Activated CD4-positive, alpha-beta T cell treated with anti-CD3 and anti-CD28 coated beads, Interleukin-2, amount 10 ng/mL, durations not matched to agents 24 days and 14 days (primary cell): ENCODE results near the gene PIK3CD. TPM values are rescaled to one million over a fixed set of nuclear protein-coding genes. Genes with fewer than 3 reads are reported as not detected.

Experiments
- DNase-seq: peaks from one replicate; pipeline ENCODE4 v3.0.0; 2022
- H3K27ac Mint-ChIP-seq: one replicate; pipeline ENCODE4 v1.8.0; 2022; ENCODE audit warnings: mild to moderate bottlenecking, mixed read lengths
- H3K27me3 Mint-ChIP-seq: one replicate; pipeline ENCODE4 v1.8.0; 2022; ENCODE audit warnings: mixed read lengths
- H3K36me3 Mint-ChIP-seq: one replicate; pipeline ENCODE4 v1.8.0; 2022; ENCODE audit warnings: low read depth, mild to moderate bottlenecking, mixed read lengths
- H3K4me1 Mint-ChIP-seq: one replicate; pipeline ENCODE4 v1.8.0; 2021; ENCODE audit warnings: mixed read lengths
- H3K4me3 Mint-ChIP-seq: one replicate; pipeline ENCODE4 v1.8.0; 2022; ENCODE audit warnings: mild to moderate bottlenecking, moderate library complexity, mixed read lengths
- H3K9me3 Mint-ChIP-seq: one replicate; pipeline ENCODE4 v1.8.0; 2021; ENCODE audit warnings: mixed read lengths
- intact Hi-C: fragments of 100-400 bp; cut with micrococcal nuclease; formaldehyde crosslinking; loops from one replicate; pipeline ENCODE4 v1.15.1; 2023
- total RNA-seq: library from RNA; stranded (reverse); gene quantifications from 2 replicates; pipeline ENCODE4 v1.2.3, GENCODE V29; 2022

Gene PIK3CD
- total RNA-seq: 233 TPM in 2 replicates

- Mint-ChIP-seq H3K9me3 (no peaks in the 10 kb centered on the region), H3K4me1 (peaks cover 46% of the 10 kb centered on the region), H3K27ac (peak within 1 kb of the TSS; percentile 99), H3K4me3 (peak within 1 kb of the TSS; percentile 98), H3K27me3 (no peaks in the 10 kb centered on the region), H3K36me3 (peaks cover 32% of the 10 kb centered on the region)
- DNase-seq: peak; percentile 84
- intact Hi-C loops: loop anchor here (2.0 kb wide), 1 partner anchor 65 kb away; no protein-coding TSS in a partner anchor
These were observed at the start of gene PIK3CD for GRCh38 chr1:9651565-9652378. PIK3CD (plus strand) TSS chr1:9651731; CDS start chr1:9710456, 58,725 bp downstream.

GRCh38 chr1:9601942-9602793 is 49.4 kb upstream of the PIK3CD start:
- intact Hi-C loops: no loop called here
- Mint-ChIP-seq H3K27me3 (no peaks in the 10 kb centered on the region), H3K9me3 (no peaks in the 10 kb centered on the region), H3K36me3 (peaks cover 15% of the 10 kb centered on the region), H3K27ac (no peak overlapping the region), H3K4me1 (no peaks in the 10 kb centered on the region), H3K4me3 (no peak overlapping the region)
- DNase-seq: no peak

GRCh38 chr1:9602794-9603167 is 48.8 kb upstream of the PIK3CD start:
- H3K4me1 Mint-ChIP-seq: no peaks in the 10 kb centered on the region
- H3K9me3 Mint-ChIP-seq: no peaks in the 10 kb centered on the region
- DNase-seq: no peak
- peaks cover 15% of the 10 kb centered on the region for H3K36me3 Mint-ChIP-seq
- H3K27me3 Mint-ChIP-seq: no peaks in the 10 kb centered on the region
- no peak overlapping the region for H3K4me3 Mint-ChIP-seq
- intact Hi-C loops: no loop called here
- no peak overlapping the region for H3K27ac Mint-ChIP-seq

- Mint-ChIP-seq H3K4me1 (no peaks in the 10 kb centered on the region), H3K27me3 (no peaks in the 10 kb centered on the region), H3K36me3 (peaks cover 13% of the 10 kb centered on the region), H3K27ac (no peak overlapping the region), H3K9me3 (no peaks in the 10 kb centered on the region), H3K4me3 (no peak overlapping the region)
- no peak for DNase-seq
- intact Hi-C loops: no loop called here
These were observed 48.2 kb upstream of the PIK3CD start for GRCh38 chr1:9603307-9603706.

GRCh38 chr1:9603766-9604753 is 47.5 kb upstream of the PIK3CD start:
- Mint-ChIP-seq H3K4me3 (no peak overlapping the region), H3K36me3 (peaks cover 13% of the 10 kb centered on the region), H3K9me3 (no peaks in the 10 kb centered on the region), H3K27me3 (no peaks in the 10 kb centered on the region), H3K4me1 (no peaks in the 10 kb centered on the region), H3K27ac (no peak overlapping the region)
- no peak for DNase-seq
- intact Hi-C loops: no loop called here

- no peak overlapping the region for H3K4me3 Mint-ChIP-seq
- intact Hi-C loops: no loop called here
These were observed 46.7 kb upstream of the PIK3CD start for GRCh38 chr1:9604836-9605235.

GRCh38 chr1:9605946-9606455 is 45.5 kb upstream of the PIK3CD start:
- no peak for DNase-seq
- no peak overlapping the region for H3K27ac Mint-ChIP-seq
- peaks cover 5% of the 10 kb centered on the region for H3K36me3 Mint-ChIP-seq
- no peaks in the 10 kb centered on the region for H3K4me1 Mint-ChIP-seq
- intact Hi-C loops: no loop called here
- H3K4me3 Mint-ChIP-seq: no peak overlapping the region
- H3K9me3 Mint-ChIP-seq: no peaks in the 10 kb centered on the region
- no peaks in the 10 kb centered on the region for H3K27me3 Mint-ChIP-seq

More at GRCh38 chr1:9604836-9605235, 46.7 kb upstream of the PIK3CD start:
- no peak overlapping the region for H3K27ac Mint-ChIP-seq
- H3K4me1 Mint-ChIP-seq: no peaks in the 10 kb centered on the region
- peaks cover 8% of the 10 kb centered on the region for H3K36me3 Mint-ChIP-seq
- no peaks in the 10 kb centered on the region for H3K9me3 Mint-ChIP-seq
- H3K27me3 Mint-ChIP-seq: no peaks in the 10 kb centered on the region
- no peak for DNase-seq

- Mint-ChIP-seq H3K9me3 (no peaks in the 10 kb centered on the region), H3K27ac (no peak overlapping the region), H3K36me3 (peaks cover 6% of the 10 kb centered on the region), H3K4me1 (no peaks in the 10 kb centered on the region), H3K4me3 (no peak overlapping the region), H3K27me3 (no peaks in the 10 kb centered on the region)
- intact Hi-C loops: no loop called here
- DNase-seq: no peak
These were observed 45.1 kb upstream of the PIK3CD start for GRCh38 chr1:9606458-9606857.

- Mint-ChIP-seq H3K27ac (no peak overlapping the region), H3K27me3 (no peaks in the 10 kb centered on the region), H3K9me3 (no peaks in the 10 kb centered on the region), H3K36me3 (peaks cover 7% of the 10 kb centered on the region), H3K4me3 (no peak overlapping the region), H3K4me1 (no peaks in the 10 kb centered on the region)
- intact Hi-C loops: no loop called here
- no peak for DNase-seq
These were observed 44.6 kb upstream of the PIK3CD start for GRCh38 chr1:9606948-9607347.

- Mint-ChIP-seq H3K4me1 (no peaks in the 10 kb centered on the region), H3K36me3 (peaks cover 9% of the 10 kb centered on the region), H3K27me3 (no peaks in the 10 kb centered on the region), H3K27ac (no peak overlapping the region), H3K4me3 (no peak overlapping the region), H3K9me3 (no peaks in the 10 kb centered on the region)
- intact Hi-C loops: no loop called here
- no peak for DNase-seq
These were observed 44.2 kb upstream of the PIK3CD start for GRCh38 chr1:9607352-9607751.

- intact Hi-C loops: no loop called here
- peaks cover 8% of the 10 kb centered on the region for H3K36me3 Mint-ChIP-seq
- no peak for DNase-seq
- H3K4me3 Mint-ChIP-seq: no peak overlapping the region
- no peaks in the 10 kb centered on the region for H3K9me3 Mint-ChIP-seq
- H3K27ac Mint-ChIP-seq: no peak overlapping the region
- no peaks in the 10 kb centered on the region for H3K4me1 Mint-ChIP-seq
- H3K27me3 Mint-ChIP-seq: no peaks in the 10 kb centered on the region
These were observed 41.5 kb upstream of the PIK3CD start for GRCh38 chr1:9609998-9610397.

GRCh38 chr1:9610548-9610947 is 41.0 kb upstream of the PIK3CD start:
- Mint-ChIP-seq H3K4me1 (no peaks in the 10 kb centered on the region), H3K4me3 (no peak overlapping the region), H3K27ac (no peak overlapping the region), H3K36me3 (peaks cover 5% of the 10 kb centered on the region), H3K27me3 (no peaks in the 10 kb centered on the region), H3K9me3 (no peaks in the 10 kb centered on the region)
- intact Hi-C loops: no loop called here
- no peak for DNase-seq

GRCh38 chr1:9611716-9612115 is 39.8 kb upstream of the PIK3CD start:
- intact Hi-C loops: no loop called here
- H3K4me3 Mint-ChIP-seq: no peak overlapping the region
- peaks cover 5% of the 10 kb centered on the region for H3K36me3 Mint-ChIP-seq
- DNase-seq: no peak
- no peaks in the 10 kb centered on the region for H3K4me1 Mint-ChIP-seq
- H3K27ac Mint-ChIP-seq: no peak overlapping the region
- H3K27me3 Mint-ChIP-seq: no peaks in the 10 kb centered on the region
- H3K9me3 Mint-ChIP-seq: no peaks in the 10 kb centered on the region
